ENCODE data around the gene PLA2G2E.

The PLA2G2E gene, protein sequence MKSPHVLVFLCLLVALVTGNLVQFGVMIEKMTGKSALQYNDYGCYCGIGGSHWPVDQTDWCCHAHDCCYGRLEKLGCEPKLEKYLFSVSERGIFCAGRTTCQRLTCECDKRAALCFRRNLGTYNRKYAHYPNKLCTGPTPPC

DNA sequence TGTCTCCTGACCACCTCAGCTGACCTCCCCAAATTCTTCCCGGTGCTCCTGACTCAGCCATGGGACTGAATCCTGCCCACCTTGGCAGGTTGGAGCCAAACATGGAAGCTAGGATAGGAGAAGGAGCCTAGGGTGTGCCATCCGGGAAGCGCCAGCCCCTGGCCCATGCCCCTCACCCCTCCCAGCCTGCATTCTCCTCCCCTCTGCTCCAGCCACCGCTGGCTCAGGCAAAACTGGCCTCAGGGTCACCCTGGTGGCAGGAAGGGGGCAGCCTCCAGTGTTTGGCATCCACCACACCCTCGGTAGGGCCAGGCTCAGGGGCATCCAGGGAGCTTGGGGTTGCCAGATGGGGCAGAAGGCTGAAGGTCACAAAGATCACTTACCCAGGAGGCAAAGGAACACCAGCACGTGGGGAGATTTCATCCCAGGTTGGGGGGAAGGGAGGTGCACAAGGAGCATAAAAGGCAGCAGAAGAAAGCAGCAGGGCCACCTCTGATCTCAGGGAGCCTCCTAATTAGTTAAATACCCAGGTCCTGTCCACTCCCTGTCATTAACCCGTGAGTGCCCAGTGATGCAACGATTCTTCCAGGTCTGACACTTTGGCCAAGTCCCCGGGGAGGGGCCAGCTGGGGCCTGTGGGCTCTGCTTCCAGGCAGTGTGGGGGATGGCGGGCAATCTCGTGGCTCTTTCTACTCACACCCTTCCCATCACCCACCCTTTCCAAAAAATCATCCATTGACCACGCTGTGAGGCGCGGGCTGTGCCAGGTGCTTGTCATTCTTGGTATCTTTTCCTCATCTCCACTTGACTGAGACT lies at the start of gene PLA2G2E:
Gene PLA2G2E, minus strand, starts transcription at position 481 of the 816 bp plus-strand sequence. Its CDS starts 58 bp downstream, at position 423.
- Histone ChIP-seq H3K4me3 (ENCODE audit: low read depth, low read length) (no peak within 1 kb of the TSS), H3K27me3 (replicated peaks) (no peaks in the 10 kb centered on the region), H3K27ac (no peak within 1 kb of the TSS), H3K36me3 (replicated peaks) (no peaks in the 10 kb centered on the region)
- DNase-seq: no peak
- TF ChIP-seq, protein P1, sequence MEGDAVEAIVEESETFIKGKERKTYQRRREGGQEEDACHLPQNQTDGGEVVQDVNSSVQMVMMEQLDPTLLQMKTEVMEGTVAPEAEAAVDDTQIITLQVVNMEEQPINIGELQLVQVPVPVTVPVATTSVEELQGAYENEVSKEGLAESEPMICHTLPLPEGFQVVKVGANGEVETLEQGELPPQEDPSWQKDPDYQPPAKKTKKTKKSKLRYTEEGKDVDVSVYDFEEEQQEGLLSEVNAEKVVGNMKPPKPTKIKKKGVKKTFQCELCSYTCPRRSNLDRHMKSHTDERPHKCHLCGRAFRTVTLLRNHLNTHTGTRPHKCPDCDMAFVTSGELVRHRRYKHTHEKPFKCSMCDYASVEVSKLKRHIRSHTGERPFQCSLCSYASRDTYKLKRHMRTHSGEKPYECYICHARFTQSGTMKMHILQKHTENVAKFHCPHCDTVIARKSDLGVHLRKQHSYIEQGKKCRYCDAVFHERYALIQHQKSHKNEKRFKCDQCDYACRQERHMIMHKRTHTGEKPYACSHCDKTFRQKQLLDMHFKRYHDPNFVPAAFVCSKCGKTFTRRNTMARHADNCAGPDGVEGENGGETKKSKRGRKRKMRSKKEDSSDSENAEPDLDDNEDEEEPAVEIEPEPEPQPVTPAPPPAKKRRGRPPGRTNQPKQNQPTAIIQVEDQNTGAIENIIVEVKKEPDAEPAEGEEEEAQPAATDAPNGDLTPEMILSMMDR (IDR thresholded peaks at IDR 0.05; ENCODE audit: low read depth, low read length, missing control alignments): no peak
- in situ Hi-C loops (cut with HindIII; ENCODE audit: low pct_ligation_motif_present, low sequenced_read_pairs): no loop called here

DNA sequence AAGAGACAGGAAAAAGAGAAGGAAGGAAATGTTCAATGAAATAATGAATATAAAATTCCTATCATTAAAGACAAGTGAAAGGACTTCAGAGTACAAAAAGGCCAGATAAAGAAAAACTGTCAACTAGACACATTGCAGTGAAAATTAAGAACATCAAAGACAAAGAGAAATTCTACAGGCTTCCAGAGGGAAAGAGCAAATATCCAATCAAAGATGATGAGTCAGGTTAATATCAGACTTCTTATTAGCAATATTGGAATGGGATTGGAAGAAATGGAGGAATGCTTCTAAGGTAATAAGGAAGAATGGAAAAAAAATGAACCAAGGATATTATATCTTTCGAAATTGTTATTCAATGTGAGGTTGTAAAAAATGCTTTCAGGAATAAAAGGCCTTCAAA lies 48.2 kb upstream of the PLA2G2E start:
- in situ Hi-C loops (cut with HindIII; ENCODE audit: low pct_ligation_motif_present, low sequenced_read_pairs): no loop called here
- Histone ChIP-seq H3K27me3 (replicated peaks) (no peaks in the 10 kb centered on the region), H3K27ac (no peak overlapping the region), H3K36me3 (replicated peaks) (no peaks in the 10 kb centered on the region), H3K4me3 (ENCODE audit: low read depth, low read length) (no peak overlapping the region)
- TF ChIP-seq, protein P1 (IDR thresholded peaks at IDR 0.05; ENCODE audit: low read depth, low read length, missing control alignments): no peak
- no peak for DNase-seq

DNA sequence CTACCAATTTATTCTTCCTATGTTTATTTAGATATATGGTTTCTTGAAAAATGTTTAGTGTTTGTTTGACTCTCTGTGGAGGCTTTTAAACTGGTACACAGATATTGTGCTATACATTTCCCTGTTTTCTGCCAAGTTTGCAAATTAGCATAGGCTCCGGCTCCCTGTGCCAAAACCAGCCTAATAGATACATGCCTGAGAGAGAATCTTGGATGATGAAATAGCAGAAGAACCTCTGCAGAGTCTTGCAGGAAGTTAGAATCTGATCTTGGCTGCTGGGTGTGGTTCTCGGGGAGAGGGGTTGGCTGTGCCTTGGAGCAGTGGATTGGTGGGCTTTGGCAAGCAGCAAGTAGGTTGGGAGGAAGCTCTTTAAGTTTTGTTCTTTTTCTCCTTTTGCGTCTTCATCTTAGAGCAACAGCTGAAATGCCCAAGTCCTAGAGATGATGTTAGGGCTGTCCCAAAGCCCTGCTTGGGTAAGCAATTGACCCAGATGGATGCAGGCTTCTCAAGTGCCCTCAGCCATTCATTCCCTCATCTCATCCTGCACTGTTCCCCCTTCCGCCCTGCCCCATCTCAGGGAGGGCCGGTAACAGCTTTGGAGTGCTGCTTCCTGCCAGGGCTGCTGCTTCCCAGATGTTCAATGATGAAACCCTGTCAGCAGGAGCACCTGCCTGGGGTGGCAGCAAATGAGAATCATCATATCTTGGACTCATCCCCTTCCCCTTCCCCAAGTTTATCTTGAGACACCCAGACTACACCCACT lies 46.7 kb upstream of the PLA2G2E start:
- in situ Hi-C loops (cut with HindIII; ENCODE audit: low pct_ligation_motif_present, low sequenced_read_pairs): no loop called here
- Histone ChIP-seq H3K4me3 (ENCODE audit: low read depth, low read length) (no peak overlapping the region), H3K27ac (no peak overlapping the region), H3K27me3 (replicated peaks) (no peaks in the 10 kb centered on the region), H3K36me3 (replicated peaks) (no peaks in the 10 kb centered on the region)
- TF ChIP-seq, protein P1 (IDR thresholded peaks at IDR 0.05; ENCODE audit: low read depth, low read length, missing control alignments): no peak
- DNase-seq: no peak

DNA sequence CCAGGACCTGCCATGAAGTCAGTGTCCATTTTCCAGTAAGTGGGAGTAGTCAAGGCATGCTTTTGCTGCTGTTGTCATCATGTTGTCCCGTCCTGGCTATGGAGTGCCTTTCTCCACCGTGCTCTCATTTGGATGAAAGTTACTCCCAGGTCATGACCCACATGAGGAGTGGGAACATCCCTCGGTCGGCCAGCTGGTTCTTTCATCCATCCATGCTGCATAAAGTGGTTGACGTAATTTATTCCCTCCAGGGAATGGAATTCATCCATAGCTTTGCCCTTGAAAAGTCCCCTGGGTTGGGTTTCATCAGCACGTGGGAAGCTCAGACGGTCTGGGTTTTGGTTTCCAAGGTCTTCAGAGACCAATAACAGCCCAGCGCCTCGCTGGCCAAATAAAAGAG lies 44.4 kb upstream of the PLA2G2E start:
- H3K27ac ChIP-seq: no peak overlapping the region
- H3K36me3 ChIP-seq (replicated peaks): no peaks in the 10 kb centered on the region
- DNase-seq: no peak
- TF ChIP-seq, protein P1 (IDR thresholded peaks at IDR 0.05; ENCODE audit: low read depth, low read length, missing control alignments): no peak
- H3K27me3 ChIP-seq (replicated peaks): no peaks in the 10 kb centered on the region
- in situ Hi-C loops (cut with HindIII; ENCODE audit: low pct_ligation_motif_present, low sequenced_read_pairs): no loop called here
- H3K4me3 ChIP-seq (ENCODE audit: low read depth, low read length): no peak overlapping the region

DNA sequence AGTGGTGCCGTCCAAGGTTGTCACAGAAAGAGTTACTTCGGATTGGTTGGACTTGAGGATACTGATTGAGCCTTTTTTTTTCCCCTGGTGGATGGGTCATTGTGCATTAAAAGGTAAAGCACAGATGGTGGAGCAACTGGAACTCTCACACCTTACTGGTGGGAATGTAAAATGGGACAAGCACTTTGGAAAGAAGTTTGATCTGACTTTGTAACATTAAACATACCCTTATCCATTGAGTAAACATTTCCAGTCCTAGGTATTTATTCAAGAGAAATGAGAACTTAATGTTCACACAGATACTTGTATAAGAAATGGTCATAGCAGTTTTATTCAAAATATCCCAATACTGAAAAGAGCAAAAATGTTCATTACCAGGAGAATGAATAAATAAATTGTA lies 41.1 kb upstream of the PLA2G2E start:
- Histone ChIP-seq H3K4me3 (ENCODE audit: low read depth, low read length) (no peak overlapping the region), H3K27ac (no peak overlapping the region), H3K27me3 (replicated peaks) (no peaks in the 10 kb centered on the region), H3K36me3 (replicated peaks) (no peaks in the 10 kb centered on the region)
- DNase-seq: no peak
- in situ Hi-C loops (cut with HindIII; ENCODE audit: low pct_ligation_motif_present, low sequenced_read_pairs): no loop called here
- TF ChIP-seq, protein P1 (IDR thresholded peaks at IDR 0.05; ENCODE audit: low read depth, low read length, missing control alignments): no peak
